HG02973 (cell line): Measurements from ENCODE around the gene HAL.

Experiments
- ATAC-seq: cut with Tn5 transposase; IDR thresholded peaks from one replicate; pipeline ENCODE4 v1.9.1; 2021; ENCODE audit warnings: moderate library complexity; ENCODE audit not compliant: unreplicated experiment

HAL gene

GRCh38 chr12:96015672-96016071, 19.5 kb upstream of the HAL start:
- no peak for ATAC-seq

GRCh38 chr12:96014943-96015599, 18.9 kb upstream of the HAL start:
- ATAC-seq: no peak

GRCh38 chr12:96007729-96008128, 11.6 kb upstream of the HAL start:
- no peak for ATAC-seq

GRCh38 chr12:96006727-96007126, 10.6 kb upstream of the HAL start:
- no peak for ATAC-seq

- no peak for ATAC-seq
Observed at GRCh38 chr12:96000858-96001257, 4.7 kb upstream of the HAL start.

GRCh38 chr12:95999484-95999883, 3.3 kb upstream of the HAL start:
- ATAC-seq: no peak

GRCh38 chr12:95998611-95999286, 2.6 kb upstream of the HAL start:
- peak; percentile 98 for ATAC-seq

GRCh38 chr12:95997911-95998510, 1.9 kb upstream of the HAL start:
- no peak for ATAC-seq

- ATAC-seq: no peak
Observed at GRCh38 chr12:95997276-95997675, 1.1 kb upstream of the HAL start.

- no peak for ATAC-seq
Observed at GRCh38 chr12:95995238-95996031, 709 bp downstream of the HAL start.

- ATAC-seq: no peak
Observed at GRCh38 chr12:95994476-95994875, 1.7 kb downstream of the HAL start.

GRCh38 chr12:95993907-95994306, 2.2 kb downstream of the HAL start:
- no peak for ATAC-seq

- no peak for ATAC-seq
Observed at GRCh38 chr12:95990136-95990535, 6.0 kb downstream of the HAL start.

- ATAC-seq: no peak
Observed at GRCh38 chr12:95989504-95990123, 6.5 kb downstream of the HAL start.

- ATAC-seq: no peak
Observed at GRCh38 chr12:95988506-95989275, 7.5 kb downstream of the HAL start.

GRCh38 chr12:95986635-95987570, 9.2 kb downstream of the HAL start:
- no peak for ATAC-seq

- ATAC-seq: no peak
Observed at GRCh38 chr12:95984682-95985081, 11.5 kb downstream of the HAL start.

- ATAC-seq: no peak
Observed at GRCh38 chr12:95982602-95983001, 13.5 kb downstream of the HAL start.

- no peak for ATAC-seq
Observed at GRCh38 chr12:95980437-95980836, 15.7 kb downstream of the HAL start.
